Measurements from ENCODE around the gene PUSL1.

The PUSL1 gene

DNA sequence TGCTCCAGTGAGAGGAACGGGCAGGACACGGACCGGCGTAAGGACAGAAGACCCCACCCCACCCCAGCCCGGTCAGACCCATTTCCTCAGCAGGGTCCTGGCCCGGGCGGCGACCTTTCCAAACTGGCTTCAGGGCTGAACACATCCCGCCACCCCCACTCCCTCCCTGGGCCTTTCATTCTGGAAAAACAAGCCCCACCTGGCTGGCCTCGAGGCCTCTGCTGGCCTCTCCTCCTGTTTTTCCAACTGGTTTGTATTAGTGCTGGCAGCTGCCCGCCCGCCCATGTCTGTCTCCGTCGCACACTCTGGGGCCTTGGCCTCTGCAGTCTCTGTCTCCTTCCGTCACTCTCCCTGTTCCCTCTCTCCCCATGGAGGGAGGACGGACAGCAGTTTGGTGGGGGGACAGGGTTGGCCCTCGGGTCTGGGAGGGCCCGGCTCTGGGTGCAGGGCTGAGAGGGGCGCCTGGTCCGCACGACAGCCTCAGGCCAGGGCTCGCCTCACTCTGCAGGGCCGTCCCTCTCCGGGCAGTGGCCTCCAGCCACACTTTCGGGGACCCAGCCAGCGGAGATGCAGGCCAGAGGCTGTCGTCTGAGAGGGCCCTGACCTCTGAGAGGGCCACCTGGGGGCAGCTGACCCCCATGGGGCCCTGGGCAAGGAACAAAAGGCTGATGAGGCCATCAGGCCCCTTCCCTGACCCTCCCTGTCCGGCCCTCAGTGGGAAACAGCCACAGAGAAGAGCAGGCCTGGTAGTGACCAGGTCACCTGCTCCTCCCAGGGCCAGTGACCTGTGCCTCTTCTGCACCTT lies 51.5 kb downstream of the PUSL1 start:
- CTCF ChIA-PET: no interaction called here
- DNase-seq (ENCODE audit: extremely low spot score): no peak
- POLR2A ChIA-PET: no interaction called here
- TF ChIP-seq SUZ12 (IDR thresholded peaks at IDR 0.05) (no peak), CTBP1 (IDR thresholded peaks at IDR 0.05; ENCODE audit: borderline replicate concordance) (no peak), SP1 (IDR thresholded peaks at IDR 0.05) (no peak)

DNA sequence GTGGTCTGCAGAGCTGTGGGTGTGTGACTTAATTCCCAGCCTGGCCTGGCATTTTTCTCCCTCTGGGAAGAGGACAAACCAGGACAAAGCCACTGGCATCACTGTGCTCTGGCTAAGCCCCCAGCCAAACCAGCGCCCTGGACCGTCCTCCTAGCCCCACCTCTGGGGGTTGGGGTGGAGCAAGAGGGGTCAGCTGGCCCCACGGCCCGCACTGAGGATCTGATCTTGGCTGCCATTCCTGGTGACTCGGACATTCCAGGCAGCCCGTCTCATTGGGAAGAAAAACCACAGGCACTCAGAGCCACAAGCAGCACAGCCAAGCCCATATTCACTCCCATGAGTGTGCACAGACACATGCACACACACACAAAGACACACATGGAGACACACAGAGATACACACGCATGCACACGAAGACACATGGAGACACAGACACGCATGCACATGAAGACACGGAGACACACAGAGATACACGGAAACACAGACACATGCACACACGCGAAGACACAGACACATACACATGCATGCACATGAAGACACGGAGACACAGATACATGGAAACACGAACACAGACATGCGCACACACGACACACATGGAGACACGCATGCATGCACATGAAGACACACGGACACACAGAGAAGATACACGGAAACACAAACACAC lies 52.2 kb downstream of the PUSL1 start:
- no peak for DNase-seq (ENCODE audit: extremely low spot score)
- CTCF ChIA-PET: no interaction called here
- TF ChIP-seq ARNT (IDR thresholded peaks at IDR 0.05) (no peak), L3MBTL2 (conservative IDR thresholded peaks at IDR 0.05) (no peak), HDGF (IDR thresholded peaks at IDR 0.05; ENCODE audit: borderline replicate concordance) (no peak), FOXM1 (IDR thresholded peaks at IDR 0.05; ENCODE audit: borderline replicate concordance) (no peak), FOXA1 (IDR thresholded peaks at IDR 0.05) (no peak), LEF1 (IDR thresholded peaks at IDR 0.05; ENCODE audit: borderline replicate concordance) (no peak), BHLHE40 (IDR thresholded peaks at IDR 0.05; ENCODE audit: borderline replicate concordance) (no peak), TARDBP (IDR thresholded peaks at IDR 0.05) (no peak), SP1 (IDR thresholded peaks at IDR 0.05) (no peak), FOXK2 (IDR thresholded peaks at IDR 0.05) (no peak), NFRKB (IDR thresholded peaks at IDR 0.05) (no peak), SUZ12 (IDR thresholded peaks at IDR 0.05) (no peak), CTBP1 (IDR thresholded peaks at IDR 0.05; ENCODE audit: borderline replicate concordance) (no peak), ELF4 (IDR thresholded peaks at IDR 0.05) (no peak), ZNF384 (IDR thresholded peaks at IDR 0.05) (no peak)
- TF ChIP-seq, protein P1, sequence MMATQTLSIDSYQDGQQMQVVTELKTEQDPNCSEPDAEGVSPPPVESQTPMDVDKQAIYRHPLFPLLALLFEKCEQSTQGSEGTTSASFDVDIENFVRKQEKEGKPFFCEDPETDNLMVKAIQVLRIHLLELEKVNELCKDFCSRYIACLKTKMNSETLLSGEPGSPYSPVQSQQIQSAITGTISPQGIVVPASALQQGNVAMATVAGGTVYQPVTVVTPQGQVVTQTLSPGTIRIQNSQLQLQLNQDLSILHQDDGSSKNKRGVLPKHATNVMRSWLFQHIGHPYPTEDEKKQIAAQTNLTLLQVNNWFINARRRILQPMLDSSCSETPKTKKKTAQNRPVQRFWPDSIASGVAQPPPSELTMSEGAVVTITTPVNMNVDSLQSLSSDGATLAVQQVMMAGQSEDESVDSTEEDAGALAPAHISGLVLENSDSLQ (IDR thresholded peaks at IDR 0.05): no peak
- POLR2A ChIA-PET: no interaction called here

Measured in HEK293T (cell line).